Chondrocyte (in vitro differentiated cells): ENCODE data around the gene TMEM108. TPM values are rescaled to one million over a fixed set of nuclear protein-coding genes. Genes with fewer than 3 reads are reported as not detected.

Experiments used
- DNase-seq: peaks from one replicate; pipeline ENCODE4 v3.0.0; 2021; ENCODE audit warnings: mixed read lengths, low spot score
- H3K27ac Mint-ChIP-seq: one replicate; pipeline ENCODE4 v1.8.0; 2021; ENCODE audit warnings: mild to moderate bottlenecking, moderate library complexity, mixed read lengths; ENCODE audit not compliant: unreplicated experiment
- H3K27me3 Mint-ChIP-seq: 2 replicates; pipeline ENCODE4 v1.8.0; 2021; ENCODE audit warnings: low read depth, mixed read lengths
- H3K36me3 Mint-ChIP-seq: 2 replicates; pipeline ENCODE4 v1.8.0; 2021; ENCODE audit warnings: low read depth, mixed read lengths
- H3K4me1 Mint-ChIP-seq: 2 replicates; pipeline ENCODE4 v1.8.0; 2021; ENCODE audit warnings: low read depth, mild to moderate bottlenecking, mixed read lengths
- H3K4me3 Mint-ChIP-seq: one replicate; pipeline ENCODE4 v1.8.0; 2021; ENCODE audit warnings: mild to moderate bottlenecking, moderate library complexity, mixed read lengths; ENCODE audit not compliant: unreplicated experiment
- H3K9me3 Mint-ChIP-seq: 2 replicates; pipeline ENCODE4 v1.8.0; 2021; ENCODE audit warnings: low read depth, mixed read lengths
- CTCF ChIP-seq: fragments of 200-600 bp; sonication (generic); IDR thresholded peaks from 2 replicates; pipeline ENCODE4 v1.5.0; 2021; ENCODE audit warnings: antibody characterized with exemption, mild to moderate bottlenecking, moderate library complexity
- total RNA-seq: library from RNA; stranded (reverse); gene quantifications from 3 replicates; pipeline ENCODE4 v1.2.1, GENCODE V29; 2021

Gene TMEM108
- total RNA-seq, 1 donor from 2014 or later: 5.6 TPM

GRCh38 chr3:133192967-133193366, 154.8 kb downstream of the TMEM108 start:
- H3K36me3 Mint-ChIP-seq: no peaks in the 10 kb centered on the region
- H3K27ac Mint-ChIP-seq: no peak overlapping the region
- no peak for TF ChIP-seq CTCF
- no peak for DNase-seq
- H3K4me1 Mint-ChIP-seq: peaks cover 3% of the 10 kb centered on the region
- no peaks in the 10 kb centered on the region for H3K27me3 Mint-ChIP-seq
- H3K9me3 Mint-ChIP-seq: peaks cover 2% of the 10 kb centered on the region
- H3K4me3 Mint-ChIP-seq: no peak overlapping the region

- no peaks in the 10 kb centered on the region for H3K27me3 Mint-ChIP-seq
- no peak overlapping the region for H3K27ac Mint-ChIP-seq
- H3K4me1 Mint-ChIP-seq: peaks cover 3% of the 10 kb centered on the region
- no peak for DNase-seq
- no peaks in the 10 kb centered on the region for H3K36me3 Mint-ChIP-seq
- no peak overlapping the region for H3K4me3 Mint-ChIP-seq
- no peak for TF ChIP-seq CTCF
- H3K9me3 Mint-ChIP-seq: peaks cover 15% of the 10 kb centered on the region
Measured at GRCh38 chr3:133196527-133196926, 158.3 kb downstream of the TMEM108 start.

GRCh38 chr3:133197619-133198018, 159.4 kb downstream of the TMEM108 start:
- Mint-ChIP-seq H3K4me1 (no peaks in the 10 kb centered on the region), H3K27ac (no peak overlapping the region), H3K9me3 (peaks cover 22% of the 10 kb centered on the region)

GRCh38 chr3:133206921-133207320, 168.7 kb downstream of the TMEM108 start:
- H3K36me3 Mint-ChIP-seq: peaks cover 2% of the 10 kb centered on the region
- no peak for TF ChIP-seq CTCF
- H3K9me3 Mint-ChIP-seq: peaks cover 37% of the 10 kb centered on the region
- H3K27ac Mint-ChIP-seq: no peak overlapping the region
- peaks cover 7% of the 10 kb centered on the region for H3K4me1 Mint-ChIP-seq
- H3K4me3 Mint-ChIP-seq: no peak overlapping the region
- DNase-seq: no peak
- no peaks in the 10 kb centered on the region for H3K27me3 Mint-ChIP-seq

More at GRCh38 chr3:133197619-133198018, 159.4 kb downstream of the TMEM108 start:
- H3K27me3 Mint-ChIP-seq: no peaks in the 10 kb centered on the region
- H3K36me3 Mint-ChIP-seq: no peaks in the 10 kb centered on the region
- H3K4me3 Mint-ChIP-seq: no peak overlapping the region
- no peak for DNase-seq
- no peak for TF ChIP-seq CTCF

- TF ChIP-seq CTCF: no peak
- DNase-seq: no peak
- Mint-ChIP-seq H3K4me1 (peaks cover 7% of the 10 kb centered on the region), H3K9me3 (peaks cover 27% of the 10 kb centered on the region), H3K27ac (no peak overlapping the region), H3K4me3 (no peak overlapping the region), H3K36me3 (peaks cover 2% of the 10 kb centered on the region), H3K27me3 (no peaks in the 10 kb centered on the region)
Measured at GRCh38 chr3:133208184-133208583, 170.0 kb downstream of the TMEM108 start.
